Measurements from ENCODE around the gene MBNL1. TPM values are rescaled to one million over a fixed set of nuclear protein-coding genes. Genes with fewer than 3 reads are reported as not detected.
A peak's percentile ranks its signal among the peaks of the same experiment; 100 is the strongest.

MBNL1 gene
- total RNA-seq, 4 donors from 2014 or later: 258 to 478 (median 320) TPM

- no peaks in the 10 kb centered on the region for H3K36me3 ChIP-seq
- 90% methylated on average over 1 of the region's 1 CpG for WGBS
- no peaks in the 10 kb centered on the region for H3K4me1 ChIP-seq
- no peak overlapping the region for H3K4me3 ChIP-seq
- H3K27me3 ChIP-seq: no peaks in the 10 kb centered on the region
- no peaks in the 10 kb centered on the region for H3K9me3 ChIP-seq
- DNase-seq (ENCODE audit: low spot score in 2 of 2): no peak
- TF ChIP-seq EP300 (IDR thresholded peaks at IDR 0.05) (no peak), POLR2AphosphoS5 (IDR thresholded peaks at IDR 0.05) (no peak)
- TF ChIP-seq, protein P1, sequence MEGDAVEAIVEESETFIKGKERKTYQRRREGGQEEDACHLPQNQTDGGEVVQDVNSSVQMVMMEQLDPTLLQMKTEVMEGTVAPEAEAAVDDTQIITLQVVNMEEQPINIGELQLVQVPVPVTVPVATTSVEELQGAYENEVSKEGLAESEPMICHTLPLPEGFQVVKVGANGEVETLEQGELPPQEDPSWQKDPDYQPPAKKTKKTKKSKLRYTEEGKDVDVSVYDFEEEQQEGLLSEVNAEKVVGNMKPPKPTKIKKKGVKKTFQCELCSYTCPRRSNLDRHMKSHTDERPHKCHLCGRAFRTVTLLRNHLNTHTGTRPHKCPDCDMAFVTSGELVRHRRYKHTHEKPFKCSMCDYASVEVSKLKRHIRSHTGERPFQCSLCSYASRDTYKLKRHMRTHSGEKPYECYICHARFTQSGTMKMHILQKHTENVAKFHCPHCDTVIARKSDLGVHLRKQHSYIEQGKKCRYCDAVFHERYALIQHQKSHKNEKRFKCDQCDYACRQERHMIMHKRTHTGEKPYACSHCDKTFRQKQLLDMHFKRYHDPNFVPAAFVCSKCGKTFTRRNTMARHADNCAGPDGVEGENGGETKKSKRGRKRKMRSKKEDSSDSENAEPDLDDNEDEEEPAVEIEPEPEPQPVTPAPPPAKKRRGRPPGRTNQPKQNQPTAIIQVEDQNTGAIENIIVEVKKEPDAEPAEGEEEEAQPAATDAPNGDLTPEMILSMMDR (IDR thresholded peaks at IDR 0.05): no peak
- H3K27ac ChIP-seq: no peak overlapping the region
These were observed 227.6 kb downstream of the MBNL1 start for GRCh38 chr3:152496286-152496685.

DNA sequence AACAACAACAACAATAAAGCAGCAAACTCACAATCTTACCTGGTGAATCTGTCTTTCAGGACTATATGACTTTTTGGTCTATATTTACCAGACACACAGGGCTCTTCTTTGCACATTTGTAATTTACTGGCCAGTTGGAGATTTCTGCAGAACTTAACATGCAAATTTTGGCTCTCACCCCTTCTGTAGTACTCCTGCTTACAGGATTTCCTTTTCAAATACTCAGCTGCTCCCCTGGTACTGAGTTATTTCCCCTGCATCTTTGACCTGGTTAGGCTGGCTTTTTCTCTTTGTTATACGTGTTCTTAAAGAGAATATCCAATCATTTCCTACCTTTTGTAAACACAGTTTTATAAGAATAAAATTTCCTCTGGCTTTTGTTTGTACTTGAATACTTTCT lies 228.0 kb downstream of the MBNL1 start:
- WGBS: 46% methylated on average over 1 of the region's 1 CpG
- TF ChIP-seq EP300 (IDR thresholded peaks at IDR 0.05) (no peak), POLR2A (IDR thresholded peaks at IDR 0.05) (no peak), POLR2AphosphoS5 (IDR thresholded peaks at IDR 0.05) (no peak)
- TF ChIP-seq, protein P1 (IDR thresholded peaks at IDR 0.05): no peak
- Histone ChIP-seq H3K4me3 (no peak overlapping the region), H3K27me3 (no peaks in the 10 kb centered on the region), H3K36me3 (no peaks in the 10 kb centered on the region), H3K9me3 (no peaks in the 10 kb centered on the region), H3K27ac (no peak overlapping the region), H3K4me1 (no peaks in the 10 kb centered on the region)
- DNase-seq (ENCODE audit: low spot score in 2 of 2): no peak

- Histone ChIP-seq H3K27ac (peak overlapping the region; percentile 16), H3K4me1 (no peaks in the 10 kb centered on the region), H3K9me3 (no peaks in the 10 kb centered on the region), H3K4me3 (no peak overlapping the region), H3K27me3 (no peaks in the 10 kb centered on the region), H3K36me3 (no peaks in the 10 kb centered on the region)
- no peak for DNase-seq (ENCODE audit: low spot score in 2 of 2)
- WGBS: 64% methylated on average over 3 of the region's 3 CpGs
- TF ChIP-seq POLR2AphosphoS5 (IDR thresholded peaks at IDR 0.05) (no peak), POLR2A (IDR thresholded peaks at IDR 0.05) (no peak), EP300 (IDR thresholded peaks at IDR 0.05) (no peak)
- TF ChIP-seq, protein P1 (IDR thresholded peaks at IDR 0.05): no peak
These were observed 228.7 kb downstream of the MBNL1 start for GRCh38 chr3:152497457-152497856.

DNA sequence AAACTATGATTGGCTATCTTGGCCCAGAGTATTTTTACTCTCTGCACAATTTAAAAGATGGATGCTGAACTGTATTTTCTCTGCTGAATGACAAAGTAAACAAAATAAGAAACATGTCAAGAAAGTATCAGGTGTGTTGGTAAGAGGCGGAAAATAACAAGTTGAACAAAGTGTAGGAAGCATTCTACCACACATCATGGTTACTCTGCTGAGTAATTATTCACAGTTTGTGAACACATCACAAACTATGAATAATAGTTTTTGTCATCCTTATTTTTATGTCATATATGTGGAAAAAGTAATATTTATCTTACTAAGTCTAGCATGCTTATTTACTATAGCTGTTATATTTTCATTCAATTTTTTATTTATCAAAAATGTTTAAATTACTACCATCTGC lies 229.2 kb downstream of the MBNL1 start:
- Histone ChIP-seq H3K4me3 (no peak overlapping the region), H3K27ac (no peak overlapping the region), H3K9me3 (no peaks in the 10 kb centered on the region), H3K4me1 (no peaks in the 10 kb centered on the region), H3K27me3 (no peaks in the 10 kb centered on the region), H3K36me3 (no peaks in the 10 kb centered on the region)
- DNase-seq (ENCODE audit: low spot score in 2 of 2): no peak
- 94% methylated on average over 1 of the region's 1 CpG for WGBS
- TF ChIP-seq POLR2AphosphoS5 (IDR thresholded peaks at IDR 0.05): no peak
- TF ChIP-seq, protein P1 (IDR thresholded peaks at IDR 0.05): no peak
- TF ChIP-seq EP300 (IDR thresholded peaks at IDR 0.05): no peak
- no peak for TF ChIP-seq POLR2A (IDR thresholded peaks at IDR 0.05)

GRCh38 chr3:152499791-152500385 lies 231.2 kb downstream of the MBNL1 start:
- TF ChIP-seq, protein P1 (IDR thresholded peaks at IDR 0.05): no peak
- TF ChIP-seq POLR2AphosphoS5 (IDR thresholded peaks at IDR 0.05) (no peak), EP300 (IDR thresholded peaks at IDR 0.05) (no peak), POLR2A (IDR thresholded peaks at IDR 0.05) (no peak)
- 78% methylated on average over 4 of the region's 4 CpGs for WGBS
- Histone ChIP-seq H3K27me3 (no peaks in the 10 kb centered on the region), H3K4me3 (no peak overlapping the region), H3K36me3 (no peaks in the 10 kb centered on the region), H3K4me1 (no peaks in the 10 kb centered on the region), H3K27ac (no peak overlapping the region), H3K9me3 (no peaks in the 10 kb centered on the region)
- no peak for DNase-seq (ENCODE audit: low spot score in 2 of 2)
